AG04449 (cell line): ENCODE results near the gene NAT9.

Experiments
- CTCF ChIA-PET: fragments of 350-600 bp; formaldehyde crosslinking; extraction: SDS; loops from one replicate; lab custom pipeline; 2021; ENCODE audit warnings: antibody characterized with exemption; lab: Yijun Ruan, JAX
- POLR2A ChIA-PET: fragments of 400-600, 350-600 bp; formaldehyde crosslinking; extraction: SDS; loops from one replicate; lab custom pipeline; 2020; ENCODE audit warnings: antibody characterized with exemption, inconsistent platforms; lab: Yijun Ruan, JAX
- DNase-seq: peaks from one replicate; pipeline ENCODE4 v3.0.0-alpha.2; 2010; ENCODE audit warnings: low read depth, low spot score
- H3K4me3 ChIP-seq: 2 replicates; pipeline ENCODE4 v1.5.1; 2011; ENCODE audit warnings: low read depth, mild to moderate bottlenecking, control low read depth, low read length
- TF ChIP-seq, protein P1 (sequence below): IDR thresholded peaks from one replicate; pipeline ENCODE4 v1.5.1; 2011; ENCODE audit warnings: mild to moderate bottlenecking, moderate library complexity, low read length, control low read depth, inconsistent platforms; ENCODE audit not compliant: insufficient read depth; ENCODE audit errors: missing control alignments

Gene NAT9

DNA sequence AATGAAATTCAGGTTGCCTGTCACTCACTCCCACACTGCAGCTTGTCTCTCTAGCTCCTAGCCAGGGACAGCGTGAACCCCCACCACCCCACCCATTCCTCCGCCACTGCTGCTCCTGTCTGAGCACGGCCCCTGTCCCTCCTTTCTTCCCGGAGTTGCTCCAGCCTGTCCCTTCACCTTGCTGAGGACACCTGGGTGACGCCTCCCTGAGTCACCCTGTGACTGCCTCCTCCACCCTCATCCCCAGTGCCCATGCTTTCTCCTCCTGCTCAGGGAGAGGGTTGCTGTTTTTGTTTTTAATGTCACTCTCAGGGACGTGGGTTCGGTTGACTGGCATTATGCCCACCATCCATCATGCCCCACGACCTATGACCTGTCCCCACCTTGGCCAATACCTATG lies 25.8 kb upstream of the NAT9 start:
- TF ChIP-seq, protein P1, sequence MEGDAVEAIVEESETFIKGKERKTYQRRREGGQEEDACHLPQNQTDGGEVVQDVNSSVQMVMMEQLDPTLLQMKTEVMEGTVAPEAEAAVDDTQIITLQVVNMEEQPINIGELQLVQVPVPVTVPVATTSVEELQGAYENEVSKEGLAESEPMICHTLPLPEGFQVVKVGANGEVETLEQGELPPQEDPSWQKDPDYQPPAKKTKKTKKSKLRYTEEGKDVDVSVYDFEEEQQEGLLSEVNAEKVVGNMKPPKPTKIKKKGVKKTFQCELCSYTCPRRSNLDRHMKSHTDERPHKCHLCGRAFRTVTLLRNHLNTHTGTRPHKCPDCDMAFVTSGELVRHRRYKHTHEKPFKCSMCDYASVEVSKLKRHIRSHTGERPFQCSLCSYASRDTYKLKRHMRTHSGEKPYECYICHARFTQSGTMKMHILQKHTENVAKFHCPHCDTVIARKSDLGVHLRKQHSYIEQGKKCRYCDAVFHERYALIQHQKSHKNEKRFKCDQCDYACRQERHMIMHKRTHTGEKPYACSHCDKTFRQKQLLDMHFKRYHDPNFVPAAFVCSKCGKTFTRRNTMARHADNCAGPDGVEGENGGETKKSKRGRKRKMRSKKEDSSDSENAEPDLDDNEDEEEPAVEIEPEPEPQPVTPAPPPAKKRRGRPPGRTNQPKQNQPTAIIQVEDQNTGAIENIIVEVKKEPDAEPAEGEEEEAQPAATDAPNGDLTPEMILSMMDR = no peak
- no peak overlapping the region for H3K4me3 ChIP-seq
- ChIA-PET POLR2A (no interaction called here), CTCF (interaction anchor here (1.4 to 21.5 kb wide), 3 partner anchors 11 to 60 kb away, joined by 3 to 692 read pairs (median 17); partner anchors contain the start of gene GRIN2C)
- no peak for DNase-seq

DNA sequence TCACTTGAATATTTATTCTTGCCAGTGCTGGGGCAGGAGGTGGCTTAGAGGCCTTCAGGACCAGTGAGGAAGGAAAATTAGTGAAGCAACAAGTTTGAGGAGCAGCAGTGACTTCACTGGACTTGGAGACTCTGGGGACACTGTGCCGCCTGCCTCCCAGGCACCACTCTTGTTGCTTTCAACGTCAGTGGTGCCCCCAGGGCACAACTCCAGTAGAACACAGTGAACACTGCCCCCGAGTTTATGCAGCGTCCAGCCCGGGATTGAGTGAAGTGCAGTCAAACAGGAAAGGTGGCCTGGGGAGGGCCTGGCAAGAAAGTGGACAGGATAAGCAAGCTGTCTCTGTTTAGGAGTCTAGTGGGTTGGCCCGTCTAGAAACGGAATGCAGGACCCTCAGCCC lies 24.4 kb upstream of the NAT9 start:
- TF ChIP-seq, protein P1 = no peak
- no peak overlapping the region for H3K4me3 ChIP-seq
- CTCF ChIA-PET = interaction anchor here (1.6 to 21.5 kb wide), 4 partner anchors 10 to 158 kb away, joined by 3 to 692 read pairs (median 4); partner anchors contain the start of gene GRIN2C
- no peak for DNase-seq
- POLR2A ChIA-PET = no interaction called here

DNA sequence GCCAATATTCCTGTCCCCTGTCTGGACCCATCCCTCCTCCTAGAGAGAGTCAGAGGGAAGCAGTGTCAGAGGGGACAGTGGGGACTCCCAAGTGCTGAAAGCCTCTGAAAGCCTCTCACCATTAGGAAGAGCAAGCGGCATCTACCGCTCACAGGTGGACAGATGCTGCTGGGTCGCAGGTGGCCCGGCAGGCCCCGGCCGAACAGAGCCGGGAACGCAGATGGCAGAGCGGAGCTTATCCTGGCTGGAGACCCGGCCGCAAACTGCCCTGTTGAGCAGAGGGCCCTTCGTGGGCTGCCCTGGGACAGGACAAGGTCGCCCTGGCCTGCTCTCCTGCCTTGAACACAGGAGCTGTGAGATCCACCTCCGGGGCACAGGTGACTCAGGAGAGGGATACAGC lies 23.0 kb upstream of the NAT9 start:
- no peak for DNase-seq
- ChIA-PET CTCF (interaction anchor here (1.1 to 21.5 kb wide), 5 partner anchors 8 to 63 kb away, joined by 4 to 692 read pairs (median 6); partner anchors contain the start of gene GRIN2C), POLR2A (no interaction called here)
- TF ChIP-seq, protein P1 = no peak
- no peak overlapping the region for H3K4me3 ChIP-seq

DNA sequence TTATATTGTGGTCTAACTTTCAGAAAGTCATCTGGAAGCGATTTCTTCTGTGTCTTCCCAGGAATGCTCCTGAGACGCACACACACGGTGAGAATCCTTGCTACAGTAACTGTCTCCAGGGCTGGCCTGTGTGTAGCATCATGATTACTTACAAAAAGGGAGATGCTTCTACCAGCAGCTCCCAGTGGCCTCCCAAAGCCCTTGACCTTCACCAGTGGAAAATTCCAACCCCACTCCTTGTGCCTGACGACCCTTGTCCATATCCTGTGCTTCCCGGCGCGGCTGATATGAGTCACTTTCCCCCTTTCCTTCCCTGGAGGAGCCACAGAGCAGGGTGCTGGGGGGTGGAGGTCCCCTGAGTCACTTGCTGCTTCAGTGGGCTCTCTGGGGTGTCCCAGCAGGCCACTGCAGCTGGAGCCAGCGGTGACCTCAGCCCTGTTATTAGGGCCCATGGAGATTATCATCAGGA lies 22.1 kb upstream of the NAT9 start:
- H3K4me3 ChIP-seq = no peak overlapping the region
- POLR2A ChIA-PET = no interaction called here
- CTCF ChIA-PET = interaction anchor here (1.0 to 21.5 kb wide), 6 partner anchors 9 to 162 kb away, joined by 3 to 692 read pairs (median 6); partner anchors contain the start of gene GRIN2C
- peak; percentile 19 for DNase-seq
- TF ChIP-seq, protein P1 = no peak

DNA sequence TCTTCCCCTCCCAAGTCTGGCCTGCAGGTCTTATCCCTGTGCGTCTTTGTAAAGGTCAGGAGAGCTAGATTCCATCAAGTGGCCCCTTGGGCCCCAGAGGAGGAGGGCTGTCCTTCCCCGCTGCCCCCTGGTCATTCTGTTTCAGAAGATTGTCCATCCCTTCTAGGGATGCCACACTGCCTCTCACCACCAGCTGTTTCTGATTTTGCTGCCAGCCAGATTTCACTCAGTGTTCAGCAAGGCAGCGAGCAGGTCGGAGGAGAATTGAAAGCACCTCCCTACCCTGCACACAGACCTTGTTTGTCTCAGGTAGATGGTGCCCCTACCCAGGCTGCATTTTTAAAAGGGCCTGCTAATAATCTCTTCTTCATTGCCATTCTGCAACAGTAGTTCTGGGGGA lies 21.7 kb upstream of the NAT9 start:
- POLR2A ChIA-PET = no interaction called here
- TF ChIP-seq, protein P1 = no peak
- CTCF ChIA-PET = interaction anchor here (1.0 to 21.5 kb wide), 6 partner anchors 9 to 163 kb away, joined by 3 to 692 read pairs (median 6); partner anchors contain the start of gene GRIN2C
- H3K4me3 ChIP-seq = no peak overlapping the region
- no peak for DNase-seq

DNA sequence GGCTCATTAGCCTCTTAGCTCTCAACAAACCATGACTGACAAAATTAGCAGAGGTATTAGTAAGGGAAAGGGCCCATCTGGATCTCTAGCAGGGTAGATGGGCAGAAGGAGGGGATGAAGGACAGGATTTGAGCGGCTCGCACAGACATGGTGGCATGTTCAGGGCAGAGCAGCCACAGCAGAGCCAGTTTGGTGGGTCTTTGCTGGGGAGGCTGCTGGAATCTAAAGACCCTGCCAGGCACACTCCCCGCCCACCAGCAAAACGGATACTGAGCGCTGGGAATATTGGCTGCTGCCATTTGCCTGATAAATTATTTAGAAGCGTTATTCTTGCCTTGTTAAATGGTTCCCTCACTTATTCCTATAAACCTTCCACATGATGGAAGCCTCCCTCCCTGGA lies 20.7 kb upstream of the NAT9 start:
- ChIA-PET CTCF (interaction anchor here (1.2 to 21.5 kb wide), 4 partner anchors 8 to 164 kb away, joined by 3 to 692 read pairs (median 6); partner anchors contain the start of gene GRIN2C), POLR2A (interaction anchor here (1.1 kb wide), 1 partner anchor 20 kb away, joined by 4 read pairs; the partner anchor contains the start of gene NAT9)
- TF ChIP-seq, protein P1 = no peak
- DNase-seq = no peak
- H3K4me3 ChIP-seq = no peak overlapping the region
